Stimulated activated effector memory CD8-positive, alpha-beta T cell treated with anti-CD3 and anti-CD28 coated beads, Interleukin-12 subunit alpha, Interleukin-12 subunit beta, amount 100 ng/mL, for 72 hours (primary cell): ENCODE data around the gene COA3.

Source experiments
- ATAC-seq: fragments of 150-1000 bp; cut with Tn5 transposase; 2 replicates; pipeline ENCODE4 v1.10.0; 2021
- DNase-seq, 2 donors: peaks; one replicate each; pipeline ENCODE4 v3.0.0; 2021 to 2022; ENCODE audit warnings: low spot score in 2 of 2
- H3K27ac Mint-ChIP-seq: one replicate; pipeline ENCODE4 v1.8.0; 2022; ENCODE audit warnings: mild to moderate bottlenecking, mixed read lengths
- H3K36me3 Mint-ChIP-seq: one replicate; pipeline ENCODE4 v1.8.0; 2022; ENCODE audit warnings: mild to moderate bottlenecking, mixed read lengths
- H3K4me1 Mint-ChIP-seq: one replicate; pipeline ENCODE4 v1.8.0; 2022; ENCODE audit warnings: mixed read lengths
- H3K4me3 Mint-ChIP-seq: one replicate; pipeline ENCODE4 v1.8.0; 2022; ENCODE audit warnings: mild to moderate bottlenecking, mixed read lengths
- H3K9me3 Mint-ChIP-seq: one replicate; pipeline ENCODE4 v1.8.0; 2022; ENCODE audit warnings: mixed read lengths

COA3 gene

GRCh38 chr17:42798383-42799380 is at the start of gene COA3, which contains the start of gene CNTD1:
TSS of gene COA3 (minus strand) at chr17:42798704. CDS start at chr17:42798681, 23 bp downstream.
TSS of gene CNTD1 (plus strand) at chr17:42798861. CDS start at chr17:42799068, 207 bp downstream.
- peak; percentile 70 to 87 for DNase-seq
- peak within 1 kb of the TSS; percentile 96 for H3K4me3 Mint-ChIP-seq
- no peaks in the 10 kb centered on the region for H3K9me3 Mint-ChIP-seq
- peak within 1 kb of the TSS; percentile 95 for H3K27ac Mint-ChIP-seq
- ATAC-seq = peak; percentile 99
- H3K4me1 Mint-ChIP-seq = peaks cover 42% of the 10 kb centered on the region
- no peaks in the 10 kb centered on the region for H3K36me3 Mint-ChIP-seq

GRCh38 chr17:42848093-42848492 is 49.6 kb upstream of the COA3 start:
- H3K4me1 Mint-ChIP-seq = peaks cover 28% of the 10 kb centered on the region
- H3K27ac Mint-ChIP-seq = no peak overlapping the region
- no peaks in the 10 kb centered on the region for H3K9me3 Mint-ChIP-seq
- DNase-seq (no peak), ATAC-seq (no peak)
- peaks cover 32% of the 10 kb centered on the region for H3K36me3 Mint-ChIP-seq
- H3K4me3 Mint-ChIP-seq = no peak overlapping the region

- H3K4me1 Mint-ChIP-seq = peaks cover 34% of the 10 kb centered on the region
- DNase-seq (no peak), ATAC-seq (no peak)
- H3K9me3 Mint-ChIP-seq = no peaks in the 10 kb centered on the region
- peaks cover 45% of the 10 kb centered on the region for H3K36me3 Mint-ChIP-seq
- H3K4me3 Mint-ChIP-seq = no peak overlapping the region
- H3K27ac Mint-ChIP-seq = peak overlapping the region; percentile 72
These were observed 48.2 kb upstream of the COA3 start for GRCh38 chr17:42846594-42847280.

- ATAC-seq (peak; percentile 92), DNase-seq (peak; percentile 37 to 82)
- Mint-ChIP-seq H3K4me1 (peaks cover 34% of the 10 kb centered on the region), H3K9me3 (no peaks in the 10 kb centered on the region), H3K36me3 (peaks cover 52% of the 10 kb centered on the region), H3K27ac (peak overlapping the region; percentile 72), H3K4me3 (peak overlapping the region; percentile 49)
These were observed 47.6 kb upstream of the COA3 start for GRCh38 chr17:42845918-42846593.

GRCh38 chr17:42845556-42845917 is 47.0 kb upstream of the COA3 start:
- DNase-seq = no peak
- peak overlapping the region; percentile 49 for H3K4me3 Mint-ChIP-seq
- no peak for ATAC-seq
- peaks cover 57% of the 10 kb centered on the region for H3K36me3 Mint-ChIP-seq
- H3K4me1 Mint-ChIP-seq = peaks cover 34% of the 10 kb centered on the region
- H3K9me3 Mint-ChIP-seq = no peaks in the 10 kb centered on the region
- peak overlapping the region; percentile 72 for H3K27ac Mint-ChIP-seq

DNA sequence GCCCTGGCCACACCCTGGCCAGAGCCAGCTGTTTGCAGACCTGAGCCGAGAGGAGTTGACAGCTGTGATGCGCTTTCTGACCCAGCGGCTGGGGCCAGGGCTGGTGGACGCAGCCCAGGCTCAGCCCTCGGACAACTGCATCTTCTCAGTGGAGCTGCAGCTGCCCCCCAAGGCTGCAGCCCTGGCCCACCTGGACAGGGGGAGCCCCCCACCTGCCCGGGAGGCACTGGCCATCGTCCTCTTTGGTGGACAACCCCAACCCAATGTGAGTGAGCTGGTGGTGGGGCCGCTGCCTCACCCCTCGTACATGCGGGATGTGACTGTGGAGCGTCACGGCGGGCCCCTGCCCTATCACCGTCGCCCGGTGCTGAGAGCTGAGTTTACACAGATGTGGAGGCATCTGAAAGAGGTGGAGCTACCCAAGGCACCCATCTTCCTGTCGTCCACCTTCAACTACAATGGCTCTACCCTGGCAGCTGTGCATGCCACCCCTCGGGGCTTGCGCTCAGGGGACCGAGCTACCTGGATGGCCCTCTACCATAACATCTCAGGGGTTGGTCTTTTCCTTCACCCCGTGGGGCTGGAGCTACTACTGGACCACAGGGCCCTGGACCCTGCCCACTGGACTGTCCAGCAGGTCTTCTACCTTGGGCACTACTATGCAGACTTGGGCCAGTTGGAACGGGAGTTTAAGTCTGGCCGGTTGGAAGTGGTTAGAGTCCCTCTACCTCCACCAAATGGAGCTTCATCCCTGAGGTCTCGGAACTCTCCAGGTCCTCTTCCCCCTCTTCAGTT is 46.5 kb upstream of the COA3 start:
- H3K36me3 Mint-ChIP-seq = peaks cover 63% of the 10 kb centered on the region
- peak overlapping the region; percentile 72 for H3K27ac Mint-ChIP-seq
- ATAC-seq (no peak), DNase-seq (no peak)
- H3K4me1 Mint-ChIP-seq = peaks cover 34% of the 10 kb centered on the region
- H3K9me3 Mint-ChIP-seq = no peaks in the 10 kb centered on the region
- H3K4me3 Mint-ChIP-seq = no peak overlapping the region

- ATAC-seq = no peak
- H3K4me3 Mint-ChIP-seq = no peak within 1 kb of the TSS
- H3K27ac Mint-ChIP-seq = peak within 1 kb of the TSS; percentile 72
- DNase-seq = no peak
- H3K4me1 Mint-ChIP-seq = peaks cover 34% of the 10 kb centered on the region
- peaks cover 70% of the 10 kb centered on the region for H3K36me3 Mint-ChIP-seq
- H3K9me3 Mint-ChIP-seq = no peaks in the 10 kb centered on the region
These were observed 45.8 kb upstream of the COA3 start, which contains the start of gene AOC2 for GRCh38 chr17:42844271-42844670. TSS of gene AOC2 (plus strand) at chr17:42844580. CDS start at chr17:42844627, 47 bp downstream.

DNA sequence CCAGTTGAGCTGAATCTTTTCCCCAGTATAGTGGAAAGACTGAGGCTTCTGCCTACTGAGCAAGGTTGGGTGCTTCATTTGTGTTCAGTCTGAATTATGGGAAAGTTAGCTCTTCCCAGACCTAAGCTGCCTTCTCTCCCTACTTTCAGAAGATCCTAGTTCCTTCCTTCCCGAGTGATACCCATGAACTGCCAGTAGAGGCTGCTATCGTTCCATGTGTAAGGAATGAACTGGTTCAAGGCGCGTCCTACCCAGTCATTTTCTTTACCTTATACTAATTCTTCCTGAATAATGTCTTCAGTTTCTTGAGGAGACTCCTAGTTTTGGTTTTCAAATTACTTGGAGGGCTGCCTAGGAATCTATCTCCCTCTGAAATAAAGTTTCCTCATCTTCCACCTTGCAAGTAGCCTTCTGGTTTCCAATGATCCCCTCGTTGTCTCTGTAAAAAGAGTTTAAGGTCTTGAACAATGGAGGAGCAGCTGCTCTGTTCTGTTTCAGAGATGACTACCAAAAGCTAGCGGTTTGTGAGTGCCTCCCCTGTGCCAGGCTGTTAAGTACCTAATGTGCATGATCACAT is 44.9 kb upstream of the COA3 start:
- H3K4me1 Mint-ChIP-seq = peaks cover 34% of the 10 kb centered on the region
- no peaks in the 10 kb centered on the region for H3K9me3 Mint-ChIP-seq
- DNase-seq (no peak), ATAC-seq (no peak)
- no peak overlapping the region for H3K4me3 Mint-ChIP-seq
- peaks cover 78% of the 10 kb centered on the region for H3K36me3 Mint-ChIP-seq
- no peak overlapping the region for H3K27ac Mint-ChIP-seq

DNA sequence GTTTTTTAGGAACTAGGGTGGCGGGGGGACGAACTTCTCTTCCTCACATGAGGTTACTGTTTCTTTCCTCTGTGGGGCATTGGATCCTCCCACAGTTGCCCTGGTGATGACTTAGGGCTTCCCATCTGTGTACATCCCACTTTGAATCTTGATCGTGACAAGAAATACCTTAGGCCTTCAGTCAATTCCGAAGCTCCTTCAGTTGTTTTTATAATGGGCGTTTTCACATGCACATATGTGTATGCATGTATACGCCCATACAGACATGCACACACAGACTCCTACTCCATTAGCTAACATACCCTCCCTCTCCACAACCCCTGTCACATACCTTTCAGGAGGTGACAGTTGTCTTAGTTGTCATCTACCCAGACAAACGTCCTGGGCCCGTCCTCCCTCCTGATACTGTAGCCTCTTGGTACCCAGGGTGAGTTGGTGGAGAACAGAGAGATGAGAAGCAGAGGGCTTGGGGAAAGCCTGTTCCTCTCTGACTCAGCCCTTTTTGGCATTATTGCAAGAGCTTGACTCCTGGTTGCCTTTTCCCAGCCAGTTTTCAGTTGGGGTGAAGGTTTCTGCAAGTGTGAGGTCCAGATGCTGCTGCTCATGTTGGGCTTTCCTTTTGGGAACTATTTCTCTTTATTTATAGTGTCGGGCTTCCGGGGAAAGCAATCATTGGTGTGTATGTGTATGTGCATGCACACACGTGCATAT is 43.6 kb upstream of the COA3 start:
- peaks cover 32% of the 10 kb centered on the region for H3K4me1 Mint-ChIP-seq
- DNase-seq (no peak), ATAC-seq (no peak)
- peaks cover 91% of the 10 kb centered on the region for H3K36me3 Mint-ChIP-seq
- H3K9me3 Mint-ChIP-seq = no peaks in the 10 kb centered on the region
- peak overlapping the region; percentile 37 for H3K27ac Mint-ChIP-seq
- H3K4me3 Mint-ChIP-seq = no peak overlapping the region

- H3K4me1 Mint-ChIP-seq = peaks cover 22% of the 10 kb centered on the region
- ATAC-seq (no peak), DNase-seq (no peak)
- H3K27ac Mint-ChIP-seq = no peak overlapping the region
- no peak overlapping the region for H3K4me3 Mint-ChIP-seq
- no peaks in the 10 kb centered on the region for H3K9me3 Mint-ChIP-seq
- peaks cover 80% of the 10 kb centered on the region for H3K36me3 Mint-ChIP-seq
These were observed 37.2 kb upstream of the COA3 start for GRCh38 chr17:42835732-42836131.

- ATAC-seq (no peak), DNase-seq (no peak)
- H3K27ac Mint-ChIP-seq = peak overlapping the region; percentile 98
- peak overlapping the region; percentile 93 for H3K4me3 Mint-ChIP-seq
- H3K36me3 Mint-ChIP-seq = peaks cover 61% of the 10 kb centered on the region
- peaks cover 22% of the 10 kb centered on the region for H3K4me1 Mint-ChIP-seq
- H3K9me3 Mint-ChIP-seq = no peaks in the 10 kb centered on the region
These were observed 35.4 kb upstream of the COA3 start for GRCh38 chr17:42833767-42834422.

- peaks cover 54% of the 10 kb centered on the region for H3K36me3 Mint-ChIP-seq
- no peaks in the 10 kb centered on the region for H3K9me3 Mint-ChIP-seq
- H3K4me3 Mint-ChIP-seq = peak within 1 kb of the TSS; percentile 93
These were observed 34.6 kb upstream of the COA3 start, which contains the start of gene PSME3 for GRCh38 chr17:42832934-42833766. TSS of gene PSME3 (plus strand) at chr17:42833397. CDS start at chr17:42833632, 235 bp downstream.

More at GRCh38 chr17:42832934-42833766, 34.6 kb upstream of the COA3 start, which contains the start of gene PSME3:
- ATAC-seq (peak; percentile 94), DNase-seq (peak; percentile 84 to 95)
- Mint-ChIP-seq H3K27ac (peak within 1 kb of the TSS; percentile 98), H3K4me1 (peaks cover 22% of the 10 kb centered on the region)
